ENCODE measurements around the gene CD300E. TPM values are rescaled to one million over a fixed set of nuclear protein-coding genes. Genes with fewer than 3 reads are reported as not detected.

CD300E gene
- total and polyA plus RNA-seq, 2 of the 13 experiments (the other 11 are each of a cell fraction or from before 2014, with no cell fraction given) = not detected

- TF ChIP-seq ZNF687 (CRISPR knock-in tag; IDR thresholded peaks at IDR 0.05) (peak; percentile 93), MIXL1 (CRISPR knock-in tag; IDR thresholded peaks at IDR 0.05) (peak; percentile 99), ZNF10 (CRISPR knock-in tag; IDR thresholded peaks at IDR 0.05; ENCODE audit: borderline replicate concordance, low read depth) (peak; percentile 91; the same call in 1 of the 2 replicates), SYNCRIP (IDR thresholded peaks at IDR 0.05; ENCODE audit: insufficient read depth, low read depth, low read length) (no peak), ZC3H4 (CRISPR knock-in tag; IDR thresholded peaks at IDR 0.05; ENCODE audit: borderline replicate concordance) (peak; percentile 94; the same call in 1 of the 2 replicates), ZBTB37 (CRISPR knock-in tag; IDR thresholded peaks at IDR 0.05) (peak; percentile 97), MXD1 (CRISPR knock-in tag; IDR thresholded peaks at IDR 0.05) (peak; percentile 100), CHCHD3 (CRISPR knock-in tag; IDR thresholded peaks at IDR 0.05) (peak; percentile 100), ZNF629 (CRISPR knock-in tag; conservative IDR thresholded peaks at IDR 0.05) (peak; percentile 83), IRF2 (CRISPR knock-in tag; IDR thresholded peaks at IDR 0.05) (peak; percentile 99), KDM5B (CRISPR knock-in tag; IDR thresholded peaks at IDR 0.05; ENCODE audit: borderline replicate concordance) (peak; percentile 100), FOXP1 (IDR thresholded peaks at IDR 0.05) (no peak), FOXP1 (CRISPR knock-in tag; IDR thresholded peaks at IDR 0.05) (peak; percentile 61), MTERF4 (CRISPR knock-in tag; IDR thresholded peaks at IDR 0.05) (peak; percentile 100), POGZ (CRISPR knock-in tag; IDR thresholded peaks at IDR 0.05) (peak; percentile 82), KLF16 (CRISPR knock-in tag; IDR thresholded peaks at IDR 0.05) (peak; percentile 100), ZNF609 (CRISPR knock-in tag; IDR thresholded peaks at IDR 0.05; ENCODE audit: borderline replicate concordance) (peak; percentile 92)
Measured at GRCh38 chr17:74671031-74671771, 47.7 kb upstream of the CD300E start (continued).

All from HepG2 (cell line).